Adipocyte (in vitro differentiated cells): ENCODE results near the gene DIAPH1.

Experiments used
- DNase-seq: peaks from one replicate; pipeline ENCODE4 v3.0.0-alpha.2; 2015; ENCODE audit warnings: low read depth
- H3K27me3 ChIP-seq: replicated peaks from 2 replicates; pipeline ENCODE4 v1.7.0; 2013; ENCODE audit warnings: mild to moderate bottlenecking, low read length, moderate library complexity; ENCODE audit not compliant: control insufficient read depth, insufficient read depth
- H3K36me3 ChIP-seq: 2 replicates; pipeline ENCODE4 v1.7.0; 2013; ENCODE audit warnings: low read length, mild to moderate bottlenecking, moderate library complexity; ENCODE audit not compliant: control insufficient read depth, insufficient read depth, severe bottlenecking
- H3K4me1 ChIP-seq: 2 replicates; pipeline ENCODE4 v1.7.0; 2013; ENCODE audit warnings: mild to moderate bottlenecking, low read length, moderate library complexity; ENCODE audit not compliant: control insufficient read depth, insufficient read depth
- H3K4me3 ChIP-seq: 2 replicates; pipeline ENCODE4 v1.7.0; 2013; ENCODE audit warnings: mild to moderate bottlenecking, low read length, moderate library complexity
- H3K9ac ChIP-seq: 2 replicates; pipeline ENCODE4 v1.7.0; 2013; ENCODE audit warnings: mild to moderate bottlenecking, low read length, moderate library complexity
- H3K9me3 ChIP-seq: 2 replicates; pipeline ENCODE4 v1.7.0; 2013; ENCODE audit warnings: mild to moderate bottlenecking, low read length, moderate library complexity; ENCODE audit not compliant: control insufficient read depth

DIAPH1 gene

GRCh38 chr5:141515946-141516671 is 102.7 kb downstream of the DIAPH1 start:
- no peaks in the 10 kb centered on the region for H3K9me3 ChIP-seq
- no peak for DNase-seq
- peaks cover 7% of the 10 kb centered on the region for H3K36me3 ChIP-seq
- peaks cover 66% of the 10 kb centered on the region for H3K4me1 ChIP-seq
- H3K4me3 ChIP-seq = no peak overlapping the region
- peak overlapping the region; percentile 37 for H3K9ac ChIP-seq
- H3K27me3 ChIP-seq = no peaks in the 10 kb centered on the region

DNA sequence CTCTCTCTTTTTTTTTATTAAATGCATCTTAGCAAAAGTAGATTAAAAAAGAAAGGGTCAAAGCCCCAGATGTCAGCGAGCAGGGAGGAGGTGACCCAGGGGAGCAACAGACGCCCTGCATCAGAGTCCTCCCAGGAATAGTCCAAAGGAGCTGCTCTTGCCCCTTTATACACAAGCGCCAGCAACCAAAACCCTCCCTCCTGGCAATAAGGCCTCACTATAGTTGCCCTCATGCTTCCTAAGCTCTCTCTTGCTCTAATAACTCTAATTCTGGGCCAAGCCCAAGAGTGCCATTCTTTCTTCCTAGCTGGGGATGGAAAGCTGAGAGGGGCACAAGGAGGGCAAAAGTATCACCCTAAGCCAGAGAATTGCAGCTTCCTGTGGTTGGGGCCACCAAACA is 103.7 kb downstream of the DIAPH1 start:
- DNase-seq = no peak
- Histone ChIP-seq H3K27me3 (no peaks in the 10 kb centered on the region), H3K4me1 (peaks cover 57% of the 10 kb centered on the region), H3K9ac (no peak overlapping the region), H3K36me3 (peaks cover 13% of the 10 kb centered on the region), H3K4me3 (no peak overlapping the region), H3K9me3 (no peaks in the 10 kb centered on the region)

GRCh38 chr5:141514330-141515133 is 104.3 kb downstream of the DIAPH1 start:
- H3K9me3 ChIP-seq = no peaks in the 10 kb centered on the region
- peaks cover 13% of the 10 kb centered on the region for H3K36me3 ChIP-seq
- DNase-seq = peak; percentile 55
- peak overlapping the region; percentile 81 for H3K4me3 ChIP-seq
- H3K27me3 ChIP-seq = no peaks in the 10 kb centered on the region
- peak overlapping the region; percentile 86 for H3K9ac ChIP-seq
- H3K4me1 ChIP-seq = peaks cover 56% of the 10 kb centered on the region

DNA sequence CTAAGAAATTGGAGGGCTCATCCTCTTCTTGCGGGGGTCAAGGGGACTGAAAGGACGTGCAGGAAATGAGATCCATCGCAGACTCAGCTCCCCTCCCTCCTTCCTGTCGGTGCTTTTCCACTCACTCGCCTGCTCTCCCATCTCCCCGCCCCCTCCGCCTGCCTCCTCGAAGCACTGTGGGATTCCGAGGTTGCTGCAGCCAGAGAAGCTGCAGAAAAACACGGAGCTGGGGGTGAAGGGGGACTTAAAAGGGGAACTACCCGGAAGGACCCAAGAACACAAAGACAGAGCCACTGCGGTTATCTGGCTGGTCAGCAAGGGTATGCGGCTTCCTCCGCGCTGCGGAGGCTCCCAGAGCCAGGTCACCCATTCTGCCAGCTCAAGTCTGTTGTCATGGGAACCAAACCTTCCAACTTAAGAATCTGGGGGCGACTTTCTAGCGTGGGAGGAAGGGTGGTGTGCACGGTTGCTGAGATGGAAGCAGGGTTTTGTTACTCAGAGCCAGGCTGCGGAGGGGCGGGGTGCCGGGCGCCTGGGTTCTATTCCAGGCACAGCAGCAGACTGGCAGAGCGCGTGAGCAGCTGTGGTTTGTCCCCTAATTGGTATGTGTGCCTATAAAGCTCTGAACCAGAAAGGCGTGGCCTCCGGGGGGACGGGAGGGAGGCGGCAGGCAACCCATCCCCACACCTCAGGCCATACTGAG is 105.0 kb downstream of the DIAPH1 start:
- H3K27me3 ChIP-seq = no peaks in the 10 kb centered on the region
- H3K4me3 ChIP-seq = peak overlapping the region; percentile 81
- H3K36me3 ChIP-seq = peaks cover 13% of the 10 kb centered on the region
- H3K4me1 ChIP-seq = peaks cover 61% of the 10 kb centered on the region
- peak; percentile 85 for DNase-seq
- no peaks in the 10 kb centered on the region for H3K9me3 ChIP-seq
- peak overlapping the region; percentile 86 for H3K9ac ChIP-seq

DNA sequence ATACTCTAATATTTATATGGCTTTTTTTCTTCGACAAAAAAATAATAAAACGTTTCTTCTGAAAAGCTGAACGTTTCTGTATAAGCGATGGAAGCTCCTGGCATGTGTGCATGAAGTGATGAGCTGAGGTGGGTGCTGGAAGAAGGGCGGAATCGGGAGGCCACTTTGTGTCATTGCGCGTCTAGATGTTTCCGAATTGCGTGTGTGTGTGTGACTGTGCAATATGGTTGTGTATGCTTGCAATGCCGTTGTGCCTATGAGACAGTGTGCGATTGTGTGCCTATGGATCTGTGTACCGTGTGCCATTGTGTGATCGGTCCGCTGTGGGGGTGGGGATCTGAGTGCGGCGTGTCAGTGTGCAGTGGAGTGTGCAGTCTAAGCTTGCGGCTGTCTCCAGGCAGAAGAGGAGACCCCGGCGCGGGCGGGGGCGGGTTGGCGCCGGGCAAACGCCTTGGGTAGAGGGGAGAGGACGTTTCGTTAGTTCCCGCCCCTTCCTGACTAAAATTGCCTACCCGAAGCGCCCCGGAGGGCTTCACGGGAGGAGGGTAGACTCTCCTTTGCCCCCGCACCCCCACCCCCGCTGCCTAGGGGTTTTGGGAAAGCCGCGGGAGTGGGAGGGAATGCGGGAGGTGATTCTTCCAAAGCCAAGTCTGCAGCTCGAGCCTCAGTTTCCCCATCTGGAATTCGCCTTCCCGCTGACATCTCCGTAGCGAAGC is 105.7 kb downstream of the DIAPH1 start:
- Histone ChIP-seq H3K9me3 (no peaks in the 10 kb centered on the region), H3K27me3 (no peaks in the 10 kb centered on the region), H3K4me3 (peak overlapping the region; percentile 81), H3K9ac (peak overlapping the region; percentile 86), H3K36me3 (peaks cover 13% of the 10 kb centered on the region), H3K4me1 (peaks cover 66% of the 10 kb centered on the region)
- DNase-seq = peak; percentile 65

DNA sequence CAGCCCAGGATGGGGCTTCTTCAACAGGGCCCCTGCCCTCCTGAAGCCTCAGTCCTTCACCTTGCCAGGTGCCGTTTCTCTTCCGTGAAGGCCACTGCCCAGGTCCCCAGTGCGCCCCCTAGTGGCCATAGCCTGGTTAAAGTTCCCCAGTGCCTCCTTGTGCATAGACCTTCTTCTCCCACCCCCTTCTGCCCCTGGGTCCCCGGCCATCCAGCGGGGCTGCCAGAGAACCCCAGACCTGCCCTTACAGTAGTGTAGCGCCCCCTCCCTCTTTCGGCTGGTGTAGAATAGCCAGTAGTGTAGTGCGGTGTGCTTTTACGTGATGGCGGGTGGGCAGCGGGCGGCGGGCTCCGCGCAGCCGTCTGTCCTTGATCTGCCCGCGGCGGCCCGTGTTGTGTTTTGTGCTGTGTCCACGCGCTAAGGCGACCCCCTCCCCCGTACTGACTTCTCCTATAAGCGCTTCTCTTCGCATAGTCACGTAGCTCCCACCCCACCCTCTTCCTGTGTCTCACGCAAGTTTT is 106.3 kb downstream of the DIAPH1 start:
- H3K4me1 ChIP-seq = peaks cover 72% of the 10 kb centered on the region
- peaks cover 13% of the 10 kb centered on the region for H3K36me3 ChIP-seq
- peak; percentile 80 for DNase-seq
- H3K4me3 ChIP-seq = peak overlapping the region; percentile 81
- H3K27me3 ChIP-seq = no peaks in the 10 kb centered on the region
- H3K9ac ChIP-seq = peak overlapping the region; percentile 86
- H3K9me3 ChIP-seq = no peaks in the 10 kb centered on the region

DNA sequence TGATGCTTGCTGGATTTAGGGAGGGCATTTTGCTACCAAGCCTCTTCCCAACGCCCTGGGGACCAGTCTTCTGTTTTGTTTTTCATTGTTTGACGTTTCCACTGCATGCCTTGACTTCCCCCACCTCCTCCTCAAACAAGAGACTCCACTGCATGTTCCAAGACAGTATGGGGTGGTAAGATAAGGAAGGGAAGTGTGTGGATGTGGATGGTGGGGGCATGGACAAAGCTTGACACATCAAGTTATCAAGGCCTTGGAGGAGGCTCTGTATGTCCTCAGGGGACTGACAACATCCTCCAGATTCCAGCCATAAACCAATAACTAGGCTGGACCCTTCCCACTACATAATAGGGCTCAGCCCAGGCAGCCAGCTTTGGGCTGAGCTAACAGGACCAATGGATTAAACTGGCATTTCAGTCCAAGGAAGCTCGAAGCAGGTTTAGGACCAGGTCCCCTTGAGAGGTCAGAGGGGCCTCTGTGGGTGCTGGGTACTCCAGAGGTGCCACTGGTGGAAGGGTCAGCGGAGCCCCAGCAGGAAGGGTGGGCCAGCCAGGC is 107.0 kb downstream of the DIAPH1 start:
- Histone ChIP-seq H3K27me3 (no peaks in the 10 kb centered on the region), H3K9ac (no peak overlapping the region), H3K36me3 (peaks cover 13% of the 10 kb centered on the region), H3K9me3 (no peaks in the 10 kb centered on the region), H3K4me1 (peaks cover 74% of the 10 kb centered on the region), H3K4me3 (no peak overlapping the region)
- DNase-seq = no peak

DNA sequence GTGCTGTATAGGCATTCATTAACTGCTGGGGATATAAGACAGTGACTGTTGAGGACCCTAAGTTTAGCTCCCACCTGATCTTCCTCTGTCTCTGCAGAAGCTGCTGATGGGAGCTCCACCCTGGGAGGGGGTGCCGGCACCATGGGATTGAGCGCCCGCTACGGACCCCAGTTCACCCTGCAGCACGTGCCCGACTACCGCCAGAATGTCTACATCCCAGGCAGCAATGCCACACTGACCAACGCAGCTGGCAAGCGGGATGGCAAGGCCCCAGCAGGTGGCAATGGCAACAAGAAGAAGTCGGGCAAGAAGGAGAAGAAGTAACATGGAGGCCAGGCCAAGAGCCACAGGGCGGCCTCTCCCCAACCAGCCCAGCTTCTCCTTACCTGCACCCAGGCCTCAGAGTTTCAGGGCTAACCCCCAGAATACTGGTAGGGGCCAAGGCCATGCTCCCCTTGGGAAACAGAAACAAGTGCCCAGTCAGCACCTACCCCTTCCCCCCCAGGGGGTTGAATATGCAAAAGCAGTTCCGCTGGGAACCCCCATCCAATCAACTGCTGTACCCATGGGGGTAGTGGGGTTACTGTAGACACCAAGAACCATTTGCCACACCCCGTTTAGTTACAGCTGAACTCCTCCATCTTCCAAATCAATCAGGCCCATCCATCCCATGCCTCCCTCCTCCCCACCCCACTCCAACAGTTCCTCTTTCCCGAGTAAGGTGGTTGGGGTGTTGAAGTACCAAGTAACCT is 107.8 kb downstream of the DIAPH1 start:
- DNase-seq = no peak
- peaks cover 13% of the 10 kb centered on the region for H3K36me3 ChIP-seq
- no peak overlapping the region for H3K9ac ChIP-seq
- no peak overlapping the region for H3K4me3 ChIP-seq
- no peaks in the 10 kb centered on the region for H3K9me3 ChIP-seq
- H3K4me1 ChIP-seq = peaks cover 69% of the 10 kb centered on the region
- no peaks in the 10 kb centered on the region for H3K27me3 ChIP-seq

DNA sequence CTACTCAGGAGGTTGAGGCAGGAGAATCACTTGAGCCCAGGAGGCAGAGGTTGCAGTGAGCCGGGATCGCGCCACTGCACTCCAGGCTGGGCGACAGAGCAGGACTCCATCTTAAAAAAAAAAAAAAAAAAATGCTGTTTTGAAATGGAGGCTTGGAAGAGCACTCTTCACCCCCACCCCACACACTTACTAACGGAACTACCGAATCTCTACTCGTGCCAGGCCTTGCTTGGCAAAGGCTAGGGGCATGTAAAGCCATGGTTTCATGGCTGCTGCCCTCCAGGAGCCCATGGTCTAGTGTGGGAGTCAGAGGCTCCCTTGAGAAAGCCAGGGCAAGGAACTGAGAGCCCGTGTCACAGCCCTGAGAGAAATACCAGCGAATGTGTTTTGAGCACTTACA is 108.6 kb downstream of the DIAPH1 start:
- H3K36me3 ChIP-seq = peaks cover 13% of the 10 kb centered on the region
- no peak overlapping the region for H3K4me3 ChIP-seq
- DNase-seq = no peak
- H3K4me1 ChIP-seq = peaks cover 63% of the 10 kb centered on the region
- H3K27me3 ChIP-seq = no peaks in the 10 kb centered on the region
- H3K9ac ChIP-seq = peak overlapping the region; percentile 84
- H3K9me3 ChIP-seq = no peaks in the 10 kb centered on the region
